DMS114 treated with DMSO at 0.1 percent for 48 hours (cell line): ENCODE measurements around the gene STAP2.

Experiments
- DNase-seq: peaks from one replicate; lab custom pipeline; 2025; ENCODE audit not compliant: unreplicated experiment; lab: John Stamatoyannopoulos, UW

The STAP2 gene

DNA sequence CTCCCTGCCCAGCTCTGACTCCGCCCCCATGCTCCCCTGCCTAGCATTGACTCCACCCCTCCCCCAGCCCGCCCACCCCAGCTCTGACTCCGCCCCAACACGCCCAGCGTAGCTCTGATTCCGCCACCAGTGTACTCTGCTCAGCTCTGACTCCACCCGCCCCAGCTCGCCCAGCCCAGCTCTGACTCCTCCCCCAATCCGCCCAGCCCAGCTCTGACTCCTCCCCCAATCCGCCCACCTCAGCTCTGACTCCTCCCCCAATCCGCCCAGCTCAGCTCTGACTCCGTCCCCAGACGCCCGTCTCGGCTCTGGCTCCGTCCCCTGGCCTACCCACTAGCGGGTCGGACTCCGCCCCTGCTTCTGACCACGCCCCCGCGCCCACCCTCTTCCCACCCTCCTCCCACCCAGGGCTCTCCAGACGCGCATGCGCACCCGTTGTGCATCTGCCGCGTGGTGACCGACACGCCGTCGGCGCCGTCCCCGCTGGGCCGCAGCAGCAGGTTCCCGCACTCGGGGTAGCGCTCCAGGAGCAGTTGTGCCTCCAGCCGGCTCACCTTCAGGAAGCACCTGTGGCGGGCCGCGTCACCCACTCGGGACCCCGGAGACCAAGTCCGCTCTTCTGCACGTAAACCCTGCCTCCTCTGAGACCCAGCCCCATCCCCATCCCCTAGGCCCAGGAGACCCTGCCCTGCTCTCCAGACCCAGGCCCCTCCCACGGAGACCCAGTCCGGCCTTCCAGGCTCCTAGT is 10.2 kb downstream of the STAP2 start:
- DNase-seq, result peak; percentile 88

GRCh38 chr19:4327877-4328242 is 10.8 kb downstream of the STAP2 start:
- DNase-seq, result no peak

DNA sequence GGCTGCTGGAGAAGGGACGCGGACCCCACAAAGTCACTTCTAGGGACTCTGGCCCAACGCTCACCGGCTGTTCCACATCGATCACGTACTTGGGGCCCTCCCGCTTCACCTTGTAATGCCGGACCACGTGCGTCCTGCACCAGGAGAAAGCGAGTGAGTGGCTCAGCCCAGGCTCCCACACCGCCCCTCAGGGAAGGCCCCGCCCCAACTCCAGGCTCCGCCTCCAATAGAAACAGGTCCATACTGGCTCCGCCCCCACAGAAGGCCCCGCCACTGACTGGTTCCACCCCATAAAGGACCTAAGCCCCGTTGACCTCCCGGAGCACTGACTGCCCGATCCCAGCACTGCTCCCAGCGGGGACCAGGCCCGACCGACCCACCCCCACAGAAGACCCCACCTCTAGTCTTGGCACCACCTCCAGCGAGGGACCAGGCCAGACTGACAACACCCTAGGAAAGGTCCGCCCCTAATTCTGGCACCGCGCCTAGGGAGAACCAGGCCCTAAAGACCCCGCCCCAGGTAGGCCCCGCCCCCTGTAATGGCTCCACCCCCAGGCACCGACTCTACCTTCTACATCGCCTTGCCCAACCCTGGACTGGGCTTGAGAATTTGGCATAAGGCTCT is 11.3 kb downstream of the STAP2 start:
- DNase-seq, result peak; percentile 76

- no peak for DNase-seq
Observed at GRCh38 chr19:4326837-4327251, 11.8 kb downstream of the STAP2 start.

- no peak for DNase-seq
Observed at GRCh38 chr19:4326215-4326836, 12.3 kb downstream of the STAP2 start.

DNA sequence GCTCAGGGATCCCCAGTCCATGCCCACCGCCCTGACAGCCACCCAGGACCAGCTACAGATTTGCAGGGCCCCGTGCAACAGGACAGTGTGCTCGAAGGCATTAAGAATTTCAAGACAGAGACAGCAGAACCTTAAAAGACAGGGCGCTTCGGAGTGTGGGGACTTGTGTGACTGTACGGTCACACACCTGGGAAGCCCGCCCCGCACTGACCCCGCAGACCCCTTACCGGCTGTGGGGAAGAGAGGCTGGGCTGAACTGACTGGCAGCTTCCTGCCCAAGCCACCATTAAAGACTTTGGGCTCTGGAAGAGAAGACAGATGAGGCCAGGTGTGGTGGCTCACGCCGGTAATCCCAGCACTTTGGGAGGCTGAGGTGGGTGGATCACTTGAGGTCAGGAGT is 14.4 kb downstream of the STAP2 start:
- no peak for DNase-seq

DNA sequence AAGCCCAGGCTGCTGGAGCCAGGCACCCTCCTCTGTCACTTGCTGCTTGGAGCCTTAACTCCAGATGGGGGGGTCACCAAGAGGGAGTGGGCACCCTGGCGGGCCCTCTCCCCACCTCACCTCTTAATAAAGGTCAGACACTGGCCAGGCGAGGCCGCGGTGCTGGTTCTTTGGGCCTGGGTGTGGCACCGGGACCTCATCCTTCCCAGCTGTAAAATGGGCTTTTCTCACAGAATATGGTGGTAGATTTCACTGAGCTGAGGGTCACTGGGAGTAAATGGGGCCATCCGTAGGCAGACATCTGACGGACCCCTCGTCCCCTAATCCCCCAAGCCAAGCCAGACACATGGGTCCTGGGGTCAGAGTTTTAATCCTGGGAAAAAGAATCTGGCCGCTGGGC is 14.9 kb downstream of the STAP2 start:
- no peak for DNase-seq

DNA sequence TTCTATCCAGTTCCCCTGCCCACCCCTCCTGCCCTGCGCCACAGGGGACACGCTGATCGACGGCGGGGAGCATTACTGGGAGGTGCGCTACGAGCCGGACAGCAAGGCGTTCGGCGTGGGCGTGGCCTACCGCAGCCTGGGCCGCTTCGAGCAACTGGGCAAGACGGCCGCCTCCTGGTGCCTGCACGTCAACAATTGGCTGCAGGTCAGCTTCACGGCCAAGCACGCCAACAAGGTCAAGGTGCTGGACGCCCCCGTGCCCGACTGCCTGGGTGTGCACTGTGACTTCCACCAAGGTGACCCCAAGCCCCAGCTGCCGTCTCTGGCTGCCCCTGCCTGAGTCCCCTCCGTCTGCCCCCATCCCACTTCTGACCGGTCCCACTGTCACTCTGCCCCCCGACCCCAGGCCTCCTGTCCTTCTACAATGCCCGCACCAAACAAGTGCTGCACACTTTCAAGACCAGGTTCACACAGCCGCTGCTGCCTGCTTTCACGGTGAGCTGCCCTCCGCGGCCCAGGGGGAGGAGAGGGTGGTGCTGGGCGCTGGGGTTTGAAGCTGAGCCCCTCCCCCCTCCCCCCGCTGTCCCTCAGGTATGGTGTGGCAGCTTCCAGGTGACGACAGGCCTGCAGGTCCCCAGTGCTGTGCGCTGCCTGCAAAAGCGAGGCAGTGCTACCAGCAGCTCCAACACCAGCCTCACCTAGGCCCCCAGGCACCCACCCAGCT is 15.5 kb downstream of the STAP2 start:
- no peak for DNase-seq

- DNase-seq, result no peak
Observed at GRCh38 chr19:4320419-4320818, 18.2 kb downstream of the STAP2 start.

DNA sequence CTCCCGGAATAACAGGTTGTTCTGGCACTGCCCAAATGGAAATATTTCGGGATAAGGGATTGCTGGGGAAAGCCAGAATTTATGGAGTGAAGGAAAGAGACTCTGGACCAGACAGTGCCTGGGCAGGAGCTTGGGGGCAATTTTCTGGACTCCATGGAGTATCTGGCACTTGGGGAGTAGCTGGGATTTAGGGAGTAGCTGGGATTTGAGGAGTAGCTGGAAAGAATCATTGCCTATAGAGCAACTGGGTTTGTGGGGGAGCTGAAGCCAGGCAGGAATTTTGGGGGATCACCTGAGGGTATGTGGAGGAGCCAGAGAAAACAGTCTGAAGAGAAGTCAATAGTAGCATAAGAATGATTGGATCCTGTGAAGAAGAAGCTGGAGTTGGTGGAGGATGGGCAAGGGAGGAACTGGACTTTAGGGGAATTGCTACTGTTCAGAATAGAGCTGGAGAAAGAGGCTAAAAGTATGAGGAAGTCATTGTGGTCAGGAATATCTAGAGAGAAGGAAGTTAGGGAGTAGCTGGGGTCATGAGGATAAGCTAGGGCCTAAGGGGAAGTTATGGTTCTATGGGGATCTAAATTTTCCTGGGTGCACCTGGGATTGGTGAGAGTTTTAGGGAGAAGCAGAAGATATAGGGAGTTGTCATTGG is 19.4 kb downstream of the STAP2 start:
- DNase-seq, result no peak

- no peak for DNase-seq
Observed at GRCh38 chr19:4318460-4318859, 20.2 kb downstream of the STAP2 start.

DNA sequence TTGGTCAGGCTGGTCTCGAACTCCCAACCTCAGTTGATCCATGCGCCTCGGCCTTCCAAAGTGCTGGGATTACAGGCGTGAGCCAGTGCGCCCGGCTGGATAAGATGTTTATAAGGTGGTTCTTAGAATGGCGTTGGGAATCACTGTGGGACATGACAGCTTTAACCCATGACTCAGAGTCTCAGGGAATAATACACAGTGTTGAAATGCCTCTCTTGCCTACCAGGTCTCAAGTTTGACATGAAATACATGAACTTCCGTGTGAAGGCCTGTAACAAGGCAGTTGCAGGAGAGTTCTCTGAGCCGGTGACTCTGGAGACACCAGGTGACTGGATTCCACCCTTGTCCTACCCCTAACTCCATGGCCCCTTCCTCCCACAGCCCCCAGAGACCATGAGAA is 21.7 kb downstream of the STAP2 start:
- no peak for DNase-seq

GRCh38 chr19:4313847-4314490 is 24.7 kb downstream of the STAP2 start:
- no peak for DNase-seq

DNA sequence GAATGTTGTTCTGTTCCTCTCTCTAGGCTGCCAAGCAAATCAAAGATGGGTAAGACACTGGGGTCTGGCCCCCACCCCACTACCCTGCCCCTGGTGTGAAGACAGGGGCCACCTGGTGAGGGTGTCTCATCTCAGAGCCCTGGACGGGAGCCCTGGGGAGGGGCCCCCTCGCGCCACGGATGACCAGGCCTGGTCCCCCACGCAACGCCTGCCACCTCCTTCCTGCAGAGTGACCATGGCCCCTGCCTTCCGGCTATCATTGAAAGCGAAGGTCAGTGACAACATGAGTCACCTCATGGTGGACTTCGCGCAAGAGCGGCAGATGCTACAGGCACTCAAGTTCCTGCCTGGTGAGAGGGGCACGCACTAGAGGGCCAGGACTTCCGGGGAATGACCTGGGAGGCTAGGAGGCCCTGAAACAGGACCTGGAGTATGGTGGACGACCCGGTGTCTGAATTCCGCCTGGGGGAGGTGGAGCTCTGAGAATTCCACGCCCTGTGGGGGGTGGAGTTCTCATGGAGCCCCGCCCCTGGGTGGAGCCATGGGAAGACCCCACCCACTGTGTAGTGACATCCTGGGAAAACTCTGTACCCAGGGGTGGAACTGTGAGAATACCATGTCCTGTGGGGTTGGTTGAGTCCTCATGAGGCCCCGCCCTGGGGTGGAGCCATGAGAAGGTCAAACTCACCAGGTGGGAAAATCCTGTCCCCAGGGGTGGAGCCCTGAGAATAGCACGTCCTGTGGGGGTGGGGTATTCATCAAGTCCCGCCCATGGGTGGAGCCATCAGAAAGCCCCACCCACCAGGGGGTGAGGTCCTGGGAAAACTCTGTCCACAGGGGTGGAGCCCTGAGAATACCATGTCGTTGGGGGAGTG is 28.1 kb downstream of the STAP2 start:
- DNase-seq, result no peak

- DNase-seq, result no peak
Observed at GRCh38 chr19:4305659-4306058, 33.0 kb downstream of the STAP2 start.

DNA sequence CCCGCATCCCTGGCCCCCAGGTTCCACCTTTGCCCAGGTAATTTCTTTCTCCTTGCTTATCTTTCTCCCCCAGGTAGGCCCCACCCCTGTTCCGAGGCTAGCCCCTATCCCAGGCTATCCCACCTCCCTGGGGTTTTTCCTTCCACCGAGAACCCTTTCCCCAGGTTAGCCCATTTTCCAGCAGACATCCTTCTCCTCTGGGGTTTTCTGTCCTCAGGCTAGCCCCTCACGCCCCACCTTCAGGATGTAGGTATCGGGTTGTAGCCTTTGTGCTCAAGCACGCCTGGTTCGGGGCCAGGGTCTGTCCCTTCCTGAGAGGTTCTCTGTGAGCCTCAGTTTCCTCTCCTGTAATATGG is 33.4 kb downstream of the STAP2 start:
- DNase-seq, result no peak

- DNase-seq, result peak; percentile 16
Observed at GRCh38 chr19:4304538-4305256, 33.9 kb downstream of the STAP2 start, which contains the start of gene FSD1. Gene FSD1 (plus strand): TSS chr19:4304598. CDS start chr19:4304747, 149 bp downstream.

- DNase-seq, result no peak
Observed at GRCh38 chr19:4303819-4304537, 34.6 kb downstream of the STAP2 start.
